Lung (tissue), 12 donors: ENCODE measurements around the gene EBF4. TPM values are rescaled to one million over a fixed set of nuclear protein-coding genes. Genes with fewer than 3 reads are reported as not detected.

ENCODE experiments used
- ATAC-seq: fragments of 200-7000 bp; cut with Tn5 transposase; one replicate; pipeline ENCODE4 v1.9.1; 2020; ENCODE audit warnings: moderate number of reproducible peaks; ENCODE audit not compliant: insufficient read depth, low FRiP score
- DNase-seq, 3 donors: peaks; one replicate each; pipeline ENCODE4 v3.0.0-alpha.2; 2013 to 2017
- H3K27ac ChIP-seq, 2 donors: one replicate each; pipeline ENCODE4 v1.5.1; 2013; ENCODE audit warnings: mild to moderate bottlenecking in 2 of 2, moderate library complexity in 2 of 2, control low read depth in 1 of 2, inconsistent platforms in 1 of 2, low read depth in 1 of 2, low read length in 1 of 2
- H3K27me3 ChIP-seq, 3 donors: one replicate each; pipeline ENCODE4 v1.5.1; 2013; ENCODE audit warnings: low read length in 2 of 3; ENCODE audit not compliant: control insufficient read depth in 3 of 3, insufficient read depth in 3 of 3
- H3K36me3 ChIP-seq, 4 donors: one replicate each; pipeline ENCODE4 v1.5.1; 2013; ENCODE audit warnings: low read length in 4 of 4, mild to moderate bottlenecking in 1 of 4, moderate library complexity in 1 of 4; ENCODE audit not compliant: control insufficient read depth in 4 of 4, insufficient read depth in 4 of 4
- H3K4me1 ChIP-seq, 5 donors: one replicate each; pipeline ENCODE4 v1.5.1; 2013; ENCODE audit warnings: low read length in 5 of 5, mild to moderate bottlenecking in 2 of 5, moderate library complexity in 1 of 5; ENCODE audit not compliant: control insufficient read depth in 5 of 5, insufficient read depth in 5 of 5
- H3K4me3 ChIP-seq: one replicate; pipeline ENCODE4 v1.5.1; 2013; ENCODE audit warnings: mild to moderate bottlenecking, control low read depth, moderate library complexity
- H3K9ac ChIP-seq, 2 donors: one replicate each; pipeline ENCODE4 v1.5.1; 2013; ENCODE audit warnings: low read length in 2 of 2, control low read depth in 1 of 2; ENCODE audit not compliant: insufficient read depth in 1 of 2
- H3K9me3 ChIP-seq, 4 donors: one replicate each; pipeline ENCODE4 v1.5.1; 2013; ENCODE audit warnings: low read length in 3 of 4, mild to moderate bottlenecking in 1 of 4, moderate library complexity in 1 of 4; ENCODE audit not compliant: control insufficient read depth in 4 of 4, insufficient read depth in 3 of 4
- WGBS, 2 donors: extraction: QIAGEN DNeasy Blood & Tissue Kit; methylation state at CpG; one replicate each; pipeline ENCODE4 v1.1.7; 2013; 5-methylcytosine and 5-hydroxymethylcytosine counted together
- polyA plus RNA-seq, 2 donors: library from polyadenylated mRNA; stranded (reverse); fragments of 200-250 nt; gene quantifications; one replicate each; pipeline ENCODE4 v1.2.1, GENCODE V29; 2013
- total RNA-seq, 2 donors: library from RNA; depleted of rRNA in 1 of 2; stranded (reverse); fragments of >200 nt in 1 of 2; gene quantifications; one replicate each; pipeline ENCODE4 v1.2.1, GENCODE V29; 2014 to 2021
- TF ChIP-seq, protein P1 (sequence below): IDR thresholded peaks from 2 replicates; pipeline ENCODE4 v1.5.1; 2012; ENCODE audit warnings: mild to moderate bottlenecking; ENCODE audit errors: control extremely low read depth, extremely low read depth
- donor health status: control.
- donor health status: control.
- donor health status: Bipolar disorder and iron deficiency.
- donor health status: healthy.
- donor health status: DM: yes; HTN: yes; CAD: no.

The EBF4 gene
- total and polyA plus RNA-seq, 4 donors: 5.8 to 15.8 (median 7.4) TPM

DNA sequence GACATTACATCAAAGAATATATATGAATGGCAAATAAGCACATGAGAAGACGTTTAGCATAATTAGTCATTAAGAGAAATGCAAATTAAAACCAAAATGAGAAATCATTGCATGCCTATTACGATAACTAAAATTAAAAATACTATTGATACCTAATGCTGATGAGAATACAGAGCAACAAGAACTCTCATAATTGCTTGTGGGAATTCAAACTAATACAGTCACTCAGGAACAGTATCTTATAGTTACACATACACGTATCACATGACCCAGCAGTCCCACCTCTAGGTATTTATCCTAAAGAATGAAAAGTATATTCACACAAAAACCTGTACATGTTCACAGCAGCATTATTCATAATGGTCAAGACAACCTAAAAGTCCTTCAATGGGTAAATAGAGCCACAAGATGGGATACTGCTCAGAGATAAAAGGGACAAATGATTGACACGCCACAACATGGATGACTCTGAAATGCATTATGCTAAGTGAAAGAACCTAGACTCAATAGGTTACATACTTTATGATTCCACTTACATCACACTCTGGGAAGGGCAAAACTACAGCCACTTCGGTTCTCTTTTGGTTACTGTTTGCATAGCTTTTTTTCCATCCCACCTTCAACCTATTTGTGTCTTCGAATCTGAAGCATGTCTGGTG lies 91.5 kb downstream of the EBF4 start:
- TF ChIP-seq, protein P1, sequence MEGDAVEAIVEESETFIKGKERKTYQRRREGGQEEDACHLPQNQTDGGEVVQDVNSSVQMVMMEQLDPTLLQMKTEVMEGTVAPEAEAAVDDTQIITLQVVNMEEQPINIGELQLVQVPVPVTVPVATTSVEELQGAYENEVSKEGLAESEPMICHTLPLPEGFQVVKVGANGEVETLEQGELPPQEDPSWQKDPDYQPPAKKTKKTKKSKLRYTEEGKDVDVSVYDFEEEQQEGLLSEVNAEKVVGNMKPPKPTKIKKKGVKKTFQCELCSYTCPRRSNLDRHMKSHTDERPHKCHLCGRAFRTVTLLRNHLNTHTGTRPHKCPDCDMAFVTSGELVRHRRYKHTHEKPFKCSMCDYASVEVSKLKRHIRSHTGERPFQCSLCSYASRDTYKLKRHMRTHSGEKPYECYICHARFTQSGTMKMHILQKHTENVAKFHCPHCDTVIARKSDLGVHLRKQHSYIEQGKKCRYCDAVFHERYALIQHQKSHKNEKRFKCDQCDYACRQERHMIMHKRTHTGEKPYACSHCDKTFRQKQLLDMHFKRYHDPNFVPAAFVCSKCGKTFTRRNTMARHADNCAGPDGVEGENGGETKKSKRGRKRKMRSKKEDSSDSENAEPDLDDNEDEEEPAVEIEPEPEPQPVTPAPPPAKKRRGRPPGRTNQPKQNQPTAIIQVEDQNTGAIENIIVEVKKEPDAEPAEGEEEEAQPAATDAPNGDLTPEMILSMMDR: no peak
- Histone ChIP-seq H3K4me1 (no peaks in the 10 kb centered on the region), H3K27me3 (peaks cover 0 to 9% (median 0%) of the 10 kb centered on the region in 3 donors), H3K9ac (no peak overlapping the region), H3K9me3 (peaks cover 0 to 2% (median 0%) of the 10 kb centered on the region in 4 donors), H3K27ac (no peak overlapping the region), H3K36me3 (no peaks in the 10 kb centered on the region), H3K4me3 (no peak overlapping the region)
- ATAC-seq (no peak), DNase-seq (no peak)
- 80 to 94% methylated on average over 6 of the region's 6 CpGs for WGBS, 2 donors

DNA sequence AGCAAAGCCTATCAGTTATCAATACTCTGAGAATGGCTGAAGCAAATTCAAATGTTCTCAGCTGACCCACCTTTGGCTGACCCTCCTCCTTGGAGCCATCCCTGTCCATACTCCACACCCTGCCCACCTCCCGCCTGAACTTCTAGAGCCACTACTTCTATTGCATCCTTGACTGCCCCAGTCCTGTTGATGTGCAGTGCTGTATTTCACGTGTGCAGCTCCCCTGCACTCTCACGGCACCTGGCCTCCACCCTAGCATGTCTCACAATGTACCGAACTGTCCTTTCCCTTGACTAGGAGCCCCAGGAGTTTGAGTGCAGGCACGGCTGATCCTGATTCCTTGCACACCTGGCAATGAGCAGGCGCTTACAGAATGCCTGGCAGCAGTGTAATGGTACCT lies 100.9 kb downstream of the EBF4 start:
- DNase-seq (no peak), ATAC-seq (no peak)
- Histone ChIP-seq H3K36me3 (peaks cover 0 to 12% (median 3%) of the 10 kb centered on the region in 4 donors), H3K27me3 (peaks cover 0 to 6% (median 0%) of the 10 kb centered on the region in 3 donors), H3K9ac (no peak overlapping the region), H3K4me1 (no peaks in the 10 kb centered on the region), H3K9me3 (peaks cover 0 to 3% (median 0%) of the 10 kb centered on the region in 4 donors), H3K27ac (no peak overlapping the region), H3K4me3 (no peak overlapping the region)
- TF ChIP-seq, protein P1: no peak
- WGBS, 2 donors: 90 to 94% methylated on average over 6 of the region's 6 CpGs

DNA sequence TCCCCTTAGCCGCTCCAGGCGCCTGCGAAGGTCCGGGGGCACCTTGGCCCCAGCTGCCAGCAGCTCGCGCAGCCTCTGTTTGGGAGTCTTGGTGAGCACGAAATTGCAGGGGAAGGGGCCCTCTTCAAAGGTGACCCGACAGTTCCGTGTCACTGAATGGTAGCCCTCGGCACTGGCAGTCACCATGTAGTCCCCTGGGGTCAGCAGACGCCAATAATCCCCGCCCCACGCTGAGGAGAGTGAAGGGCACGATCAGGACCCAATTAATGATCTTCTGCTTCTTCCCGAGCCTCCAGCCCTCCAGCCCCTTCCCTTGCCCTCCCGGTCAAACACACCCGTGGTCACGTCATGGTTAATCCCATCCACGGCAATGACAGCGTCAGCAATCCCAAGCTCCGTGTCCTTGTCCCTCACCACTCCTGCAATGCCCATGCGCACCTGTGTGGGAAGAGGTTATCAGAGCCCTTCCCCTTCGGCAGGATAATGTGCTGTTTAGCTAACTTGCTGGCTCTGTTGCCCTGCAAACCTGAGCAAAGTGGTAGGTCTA lies 101.7 kb downstream of the EBF4 start:
- Histone ChIP-seq H3K9me3 (peaks cover 0 to 3% (median 0%) of the 10 kb centered on the region in 4 donors), H3K9ac (no peak overlapping the region), H3K4me3 (no peak overlapping the region), H3K4me1 (peaks cover 0 to 5% (median 0%) of the 10 kb centered on the region in 5 donors), H3K36me3 (peaks cover 0 to 17% (median 3%) of the 10 kb centered on the region in 4 donors), H3K27ac (no peak overlapping the region), H3K27me3 (peaks cover 0 to 6% (median 0%) of the 10 kb centered on the region in 3 donors)
- DNase-seq (no peak), ATAC-seq (no peak)
- TF ChIP-seq, protein P1: no peak
- WGBS, 2 donors: 91 to 92% methylated on average over 23 of the region's 23 CpGs
